DMS153 treated with DMSO at 0.1 percent for 48 hours (cell line): Measurements from ENCODE around the gene PRR5.
"Not testable (repeated sequence)": the region's sequence is repeated elsewhere in the genome, so short reads cannot be mapped to it uniquely, and the experiment has no call there.

Source experiments
- DNase-seq: peaks from one replicate; lab custom pipeline; 2025; ENCODE audit not compliant: unreplicated experiment; lab: John Stamatoyannopoulos, UW

The PRR5 gene

DNA sequence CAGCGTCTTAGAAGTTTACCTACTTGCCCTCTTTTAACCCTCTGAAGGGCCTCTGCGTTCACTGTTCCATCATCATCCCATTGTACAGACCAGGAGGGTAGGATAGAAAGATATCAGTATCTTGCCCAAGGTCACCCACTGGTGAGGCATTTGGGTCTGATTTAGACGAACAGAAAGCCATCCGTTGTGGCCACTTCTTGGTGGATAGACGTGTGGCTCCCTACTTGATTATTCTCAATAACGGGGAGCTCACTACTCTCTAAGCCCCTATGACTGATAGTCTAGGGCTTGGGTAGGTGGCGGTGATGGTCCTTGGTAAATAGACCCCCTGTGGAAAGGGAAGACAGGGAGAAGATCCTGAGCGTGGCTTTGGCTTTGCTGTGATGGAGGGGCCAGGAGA lies 28.6 kb upstream of the PRR5 start:
- DNase-seq: no peak

DNA sequence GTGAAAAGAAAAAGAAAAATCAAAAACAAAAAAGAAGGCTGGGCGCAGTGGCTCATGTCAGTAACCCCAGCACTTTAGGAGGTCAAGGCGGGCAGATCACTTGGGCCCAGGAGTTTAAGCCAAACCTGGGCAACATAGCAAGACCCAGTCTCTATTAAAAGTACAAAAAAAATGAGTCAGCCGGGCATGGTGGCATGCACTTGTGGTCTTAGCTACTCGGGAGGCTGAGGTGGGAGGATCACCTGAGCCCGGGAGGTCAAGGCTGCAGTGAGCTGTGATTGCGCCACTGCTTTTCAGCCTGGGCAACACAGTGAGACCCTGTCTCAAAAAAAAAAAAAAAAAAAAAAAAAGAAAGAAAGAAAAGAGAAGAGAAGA lies 26.0 kb upstream of the PRR5 start:
- not testable (repeated sequence) for DNase-seq

DNA sequence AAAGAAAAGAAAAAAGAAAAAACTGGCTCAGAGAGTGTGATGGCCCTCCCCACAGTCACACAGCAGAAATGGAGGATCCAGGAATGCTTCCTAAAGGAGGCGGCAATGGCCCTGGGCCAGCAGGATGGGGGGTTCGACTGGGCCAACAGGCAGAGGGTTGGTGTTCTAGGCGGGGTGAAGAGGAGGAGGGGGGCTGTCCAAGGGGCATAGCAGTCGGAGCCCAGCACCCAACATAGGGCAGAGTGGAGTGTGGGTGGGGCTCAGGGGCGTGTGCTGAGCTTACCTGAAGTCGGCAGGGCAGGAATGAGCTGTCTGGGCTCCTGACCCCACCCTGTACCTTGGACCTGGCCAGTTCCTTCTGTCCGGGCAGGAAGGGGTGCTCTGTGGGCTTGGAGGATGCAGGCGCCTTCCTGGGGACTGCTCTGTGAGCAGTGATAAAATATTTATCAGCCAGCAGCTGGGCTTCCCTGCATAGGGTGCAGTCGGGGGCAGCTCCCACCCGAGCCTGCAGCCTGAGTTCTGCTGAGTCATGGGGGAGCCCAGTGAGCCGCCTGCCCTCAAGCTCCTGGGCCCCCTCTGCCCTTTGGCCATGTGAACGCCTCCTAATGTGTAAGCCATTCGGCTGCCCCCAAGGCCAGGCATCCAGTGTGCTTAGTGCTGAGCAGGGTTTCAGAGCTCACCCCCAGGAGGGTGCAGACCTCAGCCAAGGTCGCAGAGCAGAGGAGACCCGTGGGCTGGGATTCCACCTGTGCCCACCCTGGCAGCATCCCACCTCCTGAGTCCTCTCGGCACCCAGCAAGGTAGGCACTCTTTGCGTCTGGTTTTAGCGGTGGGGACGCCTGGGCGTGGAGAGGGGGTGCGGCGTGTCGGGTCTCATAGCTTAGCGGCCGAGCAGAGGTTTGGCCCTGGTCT lies 25.3 kb upstream of the PRR5 start:
- DNase-seq: no peak

GRCh38 chr22:44677353-44677840 lies 24.6 kb upstream of the PRR5 start:
- DNase-seq: no peak

DNA sequence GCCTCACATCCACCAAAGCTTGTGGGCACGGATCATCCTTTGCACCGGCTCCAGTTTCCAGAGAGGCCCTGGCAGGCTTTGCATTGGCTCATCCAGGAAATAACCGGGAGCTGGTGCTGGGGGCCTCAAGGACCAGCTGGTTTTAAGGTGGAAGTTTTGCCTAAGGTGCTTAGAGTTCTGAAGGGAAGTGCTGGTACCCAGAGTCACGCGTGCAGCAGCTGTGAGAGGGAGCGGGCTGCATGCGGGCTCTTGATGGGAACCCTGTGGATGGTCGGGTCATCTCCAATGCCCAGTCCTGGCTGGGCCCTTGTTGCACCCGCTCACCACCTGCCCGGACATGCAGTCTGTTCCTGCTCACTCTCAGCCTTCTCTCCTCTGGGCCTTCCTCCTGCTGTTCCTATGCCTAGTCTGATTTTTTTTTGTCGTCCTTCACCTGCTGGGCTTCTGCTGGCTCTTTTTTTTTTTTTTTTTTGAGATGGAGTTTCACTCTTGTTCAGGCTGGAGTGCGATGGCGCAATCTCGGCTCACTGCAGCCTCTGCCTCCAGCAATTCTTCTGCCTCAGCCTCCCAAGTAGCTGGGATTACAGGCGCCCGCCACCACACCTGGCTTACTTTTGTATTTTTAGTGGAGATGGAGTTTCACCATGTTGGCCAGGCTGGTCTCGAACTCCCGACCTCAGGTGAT lies 24.0 kb upstream of the PRR5 start:
- DNase-seq: no peak

GRCh38 chr22:44678556-44679305 lies 23.3 kb upstream of the PRR5 start:
- no peak for DNase-seq

DNA sequence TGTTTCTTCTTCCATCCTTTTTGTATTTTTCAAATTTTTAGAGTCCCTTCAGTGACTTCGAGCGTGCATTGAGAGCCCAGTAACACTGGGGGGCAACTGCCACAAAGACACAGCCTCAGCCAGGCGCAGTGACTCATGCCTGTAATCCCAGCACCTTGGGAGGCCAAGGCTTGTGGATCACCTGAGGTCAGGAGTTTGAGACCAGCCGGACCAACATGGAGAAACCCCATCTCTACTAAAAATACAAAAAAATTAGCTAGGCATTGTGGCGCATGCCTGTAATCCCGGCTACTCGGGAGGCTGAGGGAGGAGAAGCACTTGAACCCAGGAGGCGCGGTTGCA lies 22.7 kb upstream of the PRR5 start:
- not testable (repeated sequence) for DNase-seq

DNA sequence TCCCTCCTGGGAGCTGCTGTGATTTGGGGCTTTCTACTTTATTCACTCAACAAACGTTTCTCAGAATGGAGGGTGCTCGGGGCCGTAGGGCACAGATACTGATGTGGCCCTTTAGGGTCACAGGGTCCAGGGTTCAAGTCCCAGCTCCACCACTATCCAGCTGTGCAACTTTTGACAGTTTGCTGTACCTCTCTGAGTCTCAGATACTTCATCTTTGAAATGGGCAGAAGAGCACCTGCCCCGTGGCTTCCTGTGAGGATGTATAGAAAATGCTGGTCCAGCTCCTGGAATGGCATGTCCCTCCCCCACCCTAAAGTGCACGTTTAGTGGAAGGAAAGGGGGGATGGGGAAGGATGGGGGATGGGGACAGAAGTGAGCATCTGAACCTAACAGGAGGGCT lies 21.9 kb upstream of the PRR5 start:
- DNase-seq: no peak

DNA sequence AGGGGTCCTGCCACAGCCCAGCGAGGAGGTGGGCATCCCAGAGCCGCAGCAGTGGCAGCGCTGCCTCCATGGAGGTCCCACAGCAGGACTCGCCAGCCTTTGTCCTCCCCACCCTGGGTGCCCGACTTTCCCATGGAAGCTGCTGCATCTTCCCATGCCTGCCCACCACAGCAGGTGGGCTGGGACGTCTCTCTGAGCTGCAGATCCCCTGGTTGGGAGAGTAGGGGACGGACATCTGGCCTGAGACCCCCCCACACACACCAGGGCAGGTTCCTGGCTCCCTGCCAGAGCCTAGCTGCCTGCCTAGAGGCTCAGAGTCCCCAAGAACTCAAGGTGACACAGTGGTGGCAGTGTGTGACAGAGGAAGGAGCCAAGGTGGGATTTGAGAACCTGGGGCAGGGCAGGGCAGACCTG lies 21.5 kb upstream of the PRR5 start:
- DNase-seq: no peak

GRCh38 chr22:44682556-44683168 lies 19.3 kb upstream of the PRR5 start:
- no peak for DNase-seq

- no peak for DNase-seq
These were observed 18.8 kb upstream of the PRR5 start for GRCh38 chr22:44683237-44683636.

DNA sequence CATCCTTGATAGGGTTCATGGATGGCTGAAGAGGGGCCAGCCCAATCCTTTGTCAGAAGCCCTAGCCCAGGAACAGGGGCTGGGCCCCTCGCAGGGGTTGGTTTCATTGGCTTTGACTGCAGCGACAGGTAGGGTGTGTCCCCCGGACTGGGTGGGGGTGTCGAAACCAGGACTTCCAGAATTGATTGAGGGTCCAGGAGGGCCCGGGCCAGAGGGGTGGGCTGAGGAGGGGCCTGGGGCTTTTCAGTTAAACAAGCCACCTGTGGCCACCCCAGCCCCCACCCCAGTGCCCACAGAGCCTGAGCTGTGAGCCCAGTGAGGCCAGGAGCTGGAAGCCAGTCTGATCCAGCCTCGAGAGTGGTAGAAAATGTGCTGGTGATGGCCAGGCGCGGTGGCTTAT lies 18.1 kb upstream of the PRR5 start:
- DNase-seq: no peak

DNA sequence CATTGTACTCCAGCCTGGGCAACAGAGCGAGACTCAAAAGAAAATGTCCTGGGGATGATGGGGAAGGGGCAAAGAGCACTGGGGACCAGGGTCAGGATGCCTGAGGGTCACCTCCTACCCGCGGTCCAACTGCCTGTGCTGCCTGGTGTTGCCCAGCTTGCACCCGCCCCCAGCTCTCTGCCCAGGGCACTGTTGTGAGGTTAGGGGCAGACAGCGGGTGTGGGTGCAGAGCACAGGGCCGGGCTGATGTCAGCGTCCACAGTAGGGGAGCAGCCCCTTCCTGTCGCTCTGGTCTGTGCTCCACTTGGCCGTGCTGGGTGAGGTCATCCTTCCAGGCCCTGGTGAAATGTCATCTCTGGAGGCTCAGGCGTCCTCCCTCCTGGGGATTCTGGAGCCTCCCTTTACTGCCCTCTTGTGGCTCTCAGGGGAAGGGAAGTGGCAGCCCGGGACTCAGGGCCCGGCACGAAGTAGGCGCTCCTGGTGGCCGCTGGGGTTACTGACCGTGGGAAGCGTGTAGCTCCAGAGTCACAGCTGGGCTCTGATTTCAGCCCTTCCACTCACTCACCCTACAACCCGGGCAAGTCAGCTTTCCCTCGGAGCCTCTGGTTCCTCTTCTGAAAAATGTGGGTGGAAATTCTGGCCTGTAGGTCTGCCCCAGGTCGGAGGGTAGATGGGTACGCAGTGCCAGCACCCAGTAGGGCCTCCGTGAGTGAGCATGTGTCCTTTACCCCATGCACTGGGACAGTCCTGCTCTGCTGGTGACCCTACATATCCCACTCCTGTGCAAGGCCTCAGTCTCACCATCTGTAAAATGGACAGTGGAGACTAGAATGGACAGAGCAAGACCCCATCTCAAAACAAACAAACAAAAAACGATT lies 17.3 kb upstream of the PRR5 start:
- DNase-seq: peak; percentile 58

- no peak for DNase-seq
These were observed 16.5 kb upstream of the PRR5 start for GRCh38 chr22:44685384-44686056.

DNA sequence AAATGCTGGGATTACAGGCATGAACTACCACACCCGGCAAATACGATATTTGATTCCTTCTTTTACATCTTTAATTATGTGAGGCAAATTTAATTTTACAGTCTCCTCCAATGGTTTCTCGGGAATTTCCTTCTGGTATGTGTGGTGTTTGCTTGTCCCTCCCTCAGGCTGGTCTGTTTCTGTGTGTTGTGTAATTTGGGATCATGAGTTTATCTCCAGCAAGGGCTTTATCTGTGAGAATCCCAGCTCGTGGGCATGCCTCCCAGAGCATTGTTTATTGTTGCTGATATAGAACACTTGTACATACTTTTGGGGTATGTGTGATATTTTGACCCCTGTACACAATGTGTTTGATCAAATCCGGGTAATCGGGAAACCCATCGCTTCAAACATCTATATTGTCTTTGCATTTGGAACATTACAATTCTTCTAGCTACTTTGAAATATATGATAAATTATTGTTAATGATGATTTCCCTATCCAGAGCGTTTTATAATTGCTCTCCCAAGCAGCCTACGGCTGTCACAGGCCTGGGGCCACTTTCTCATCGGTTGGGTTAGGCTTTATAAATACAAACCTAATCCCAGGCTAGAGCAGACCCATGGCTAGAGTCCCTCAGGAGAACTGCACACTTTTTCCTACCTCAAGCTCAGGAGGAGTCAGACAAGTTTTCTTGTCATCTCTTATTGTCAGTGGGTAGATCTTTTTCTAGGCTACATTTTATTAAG lies 15.0 kb upstream of the PRR5 start:
- DNase-seq: no peak

DNA sequence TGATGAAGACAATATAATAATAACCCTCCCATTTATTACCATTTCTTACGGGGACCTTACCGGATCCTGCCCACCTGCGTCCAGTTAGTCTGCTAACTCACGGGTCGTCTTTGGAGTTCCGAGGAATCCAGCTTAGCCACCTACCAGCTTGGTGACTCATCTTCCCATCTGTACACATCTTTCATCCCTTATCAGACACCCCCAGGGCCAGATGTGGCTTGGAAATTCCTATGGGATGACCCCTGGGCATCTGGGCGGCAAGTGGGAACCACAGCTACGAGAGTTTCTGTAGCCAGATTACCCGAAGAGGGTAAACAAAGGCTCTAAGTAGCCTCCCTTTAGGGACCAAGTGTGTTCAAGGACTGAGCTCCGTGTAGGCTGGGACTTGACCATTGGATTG lies 12.8 kb upstream of the PRR5 start:
- DNase-seq: no peak

- no peak for DNase-seq
These were observed 12.0 kb upstream of the PRR5 start for GRCh38 chr22:44689915-44690524.

DNA sequence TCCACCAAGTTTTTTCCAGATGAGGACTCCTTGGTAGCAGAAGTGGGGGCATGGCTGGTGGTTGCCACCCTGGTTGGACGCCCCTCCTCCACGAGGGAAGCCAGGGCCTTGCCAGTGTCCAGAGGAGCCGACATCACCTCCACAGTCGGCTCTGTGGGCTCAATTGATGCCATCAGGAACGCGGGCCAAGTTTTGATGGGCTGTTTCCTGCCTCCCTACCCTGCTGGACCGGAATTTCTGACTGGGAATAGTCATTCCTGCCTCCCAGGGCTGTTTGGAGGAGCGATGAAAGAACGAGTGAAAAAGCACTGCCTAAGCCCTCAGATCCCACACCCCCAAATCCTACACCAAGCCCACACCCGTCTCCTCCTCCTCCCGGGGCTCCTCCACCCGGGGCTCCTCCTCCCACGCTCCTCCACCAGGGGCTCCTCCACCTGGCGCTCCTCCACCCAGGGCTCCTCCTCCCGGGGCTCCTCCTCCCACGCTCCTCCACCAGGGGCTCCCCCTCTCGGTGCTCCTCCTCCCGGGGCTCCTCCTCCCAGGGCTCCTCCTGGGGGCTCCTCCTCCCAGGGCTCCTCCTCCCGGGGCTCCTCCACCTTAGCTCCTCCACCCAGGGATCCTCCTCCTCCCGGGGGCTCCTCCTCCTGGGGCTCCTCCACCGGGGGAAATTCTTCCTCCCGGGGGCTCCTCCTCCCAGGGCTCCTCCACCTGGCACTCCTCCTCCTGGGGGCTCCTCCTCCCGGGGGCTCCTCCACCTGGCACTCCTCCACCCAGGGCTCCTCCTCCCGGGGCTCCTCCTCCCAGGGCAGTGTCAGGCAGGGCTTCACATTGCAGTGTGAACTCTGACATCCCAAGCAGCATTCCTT lies 10.0 kb upstream of the PRR5 start:
- no peak for DNase-seq
